Keratinocyte (primary cell): ENCODE data around the gene PLPP1. TPM values are rescaled to one million over a fixed set of nuclear protein-coding genes. Genes with fewer than 3 reads are reported as not detected.

Experiments
- DNase-seq: peaks from one replicate; pipeline ENCODE4 v3.0.0-alpha.2; 2011; ENCODE audit warnings: low read depth, missing footprints, low spot score
- FAIRE-seq: peaks from 2 replicates; lab custom pipeline; 2011; peaks lifted over from hg19 to GRCh38; lab: Jason Lieb, UNC
- H2AFZ ChIP-seq: 2 replicates; pipeline ENCODE4 v1.6.0; 2012; ENCODE audit warnings: low read length, control low read depth, inconsistent platforms; ENCODE audit not compliant: control insufficient read depth
- H3K27ac ChIP-seq: 2 replicates; pipeline ENCODE4 v1.5.1; 2011; ENCODE audit warnings: low read length; ENCODE audit not compliant: control insufficient read depth, insufficient read depth
- H3K27me3 ChIP-seq: 3 replicates; pipeline ENCODE4 v1.6.0; 2011; ENCODE audit warnings: low read length; ENCODE audit not compliant: control insufficient read depth, insufficient read depth; ENCODE audit errors: extremely low read depth
- H3K36me3 ChIP-seq, 2 experiments: 2 replicates in 1 of 2; 3 replicates in 1 of 2; pipeline ENCODE4 v1.5.1; 2011; ENCODE audit warnings: low read length in 2 of 2, mild to moderate bottlenecking in 1 of 2; ENCODE audit not compliant: control insufficient read depth in 2 of 2, insufficient read depth in 2 of 2; ENCODE audit errors: extremely low read depth in 1 of 2
- H3K4me1 ChIP-seq: 3 replicates; pipeline ENCODE4 v1.5.1; 2011; ENCODE audit warnings: low read length; ENCODE audit not compliant: control insufficient read depth, insufficient read depth; ENCODE audit errors: extremely low read depth
- H3K4me2 ChIP-seq: 3 replicates; pipeline ENCODE4 v1.6.0; 2011; ENCODE audit warnings: low read depth, low read length; ENCODE audit not compliant: control insufficient read depth, insufficient read depth; ENCODE audit errors: extremely low read depth
- H3K4me3 ChIP-seq, 3 experiments: fragments of 200-600 bp in 1 of 3; sonication (generic) in 1 of 3; 2 replicates in 2 of 3; 3 replicates in 1 of 3; pipeline ENCODE4 v1.5.1; 2011 to 2016; ENCODE audit warnings: low read length in 3 of 3, mild to moderate bottlenecking in 3 of 3, control low read depth in 2 of 3, inconsistent platforms in 1 of 3, low read depth in 1 of 3, mixed read lengths in 1 of 3, mixed run types in 1 of 3, moderate library complexity in 1 of 3; ENCODE audit not compliant: control insufficient read depth in 2 of 3, insufficient read depth in 2 of 3; ENCODE audit errors: extremely low read depth in 1 of 3
- H3K79me2 ChIP-seq: 2 replicates; pipeline ENCODE4 v1.6.0; 2012; ENCODE audit warnings: low read length; ENCODE audit not compliant: control insufficient read depth, insufficient read depth
- H3K9ac ChIP-seq: 3 replicates; pipeline ENCODE4 v1.6.0; 2011; ENCODE audit warnings: low read length; ENCODE audit not compliant: control insufficient read depth, insufficient read depth; ENCODE audit errors: extremely low read depth
- H3K9me1 ChIP-seq: 3 replicates; pipeline ENCODE4 v1.6.0; 2011; ENCODE audit warnings: low read length; ENCODE audit not compliant: control insufficient read depth, insufficient read depth; ENCODE audit errors: extremely low read depth
- H3K9me3 ChIP-seq: 2 replicates; pipeline ENCODE4 v1.5.1; 2012; ENCODE audit warnings: low read depth, low read length; ENCODE audit not compliant: control insufficient read depth
- H4K20me1 ChIP-seq: 3 replicates; pipeline ENCODE4 v1.6.0; 2011; ENCODE audit warnings: low read length; ENCODE audit not compliant: control insufficient read depth, insufficient read depth; ENCODE audit errors: extremely low read depth
- CTCF ChIP-seq, 3 experiments: IDR thresholded peaks in 1 of 3; conservative IDR thresholded peaks in 1 of 3; optimal IDR thresholded peaks in 1 of 3; 2 replicates in 2 of 3; 3 replicates in 1 of 3; pipeline versions ENCODE3 to v1.5.1; 2011; ENCODE audit warnings: low read length in 3 of 3, mild to moderate bottlenecking in 3 of 3, moderate library complexity in 2 of 3, control low read depth in 1 of 3, inconsistent platforms in 1 of 3; ENCODE audit not compliant: insufficient read depth in 2 of 3; ENCODE audit errors: extremely low read depth in 1 of 3
- EZH2 ChIP-seq: IDR thresholded peaks from one replicate; pipeline ENCODE4 v1.6.1; 2012; ENCODE audit warnings: inconsistent platforms, mild to moderate bottlenecking, low read length, moderate library complexity
- dilution Hi-C: fragments of 300-500 bp; cut with MboI; formaldehyde crosslinking; loops from one replicate; pipeline ENCODE4 v1.7.0; 2020; ENCODE audit warnings: low sequenced_read_pairs; ENCODE audit not compliant: extremely low pct_ligation_motif_present
- polyA plus RNA-seq, 5 experiments: library from polyadenylated mRNA; depleted of rRNA in 3 of 5; stranded (reverse) in 3 of 5; stranded (forward) in 1 of 5; unstranded in 1 of 5; fragments of >200 nt; gene quantifications; 1 replicate in 1 of 5; 2 replicates in 3 of 5; 3 replicates in 1 of 5; pipeline versions ENCODE4 v1.2.1 to v1.2.3, GENCODE V29; 2011 to 2012; ENCODE audit warnings: missing spikeins in 2 of 5, low read depth in 1 of 5, low replicate concordance in 1 of 5
- small RNA-seq, 3 experiments: library from RNA; depleted of rRNA; stranded (forward); fragments of <200 nt; gene quantifications; one replicate each; pipeline ENCODE3, GENCODE V24; 2012; ENCODE audit warnings: low read depth in 3 of 3, low replicate concordance in 1 of 3; ENCODE audit not compliant: insufficient read length in 3 of 3

Gene PLPP1
- polyA plus RNA-seq, 1 donor (not counting 4 experiments of a cell fraction or from before 2014, with no cell fraction given), result 13.2 TPM

GRCh38 chr5:55377810-55378209 is 157.0 kb downstream of the PLPP1 start:
- Histone ChIP-seq H3K27ac (no peak overlapping the region), H3K79me2 (peaks cover 5% of the 10 kb centered on the region), H3K4me3 (no peak overlapping the region), H3K9ac (no peak overlapping the region), H3K4me2 (no peak overlapping the region), H3K27me3 (no peaks in the 10 kb centered on the region), H2AFZ (no peak overlapping the region), H3K9me3 (no peaks in the 10 kb centered on the region), H3K36me3 (peaks cover 1 to 3% of the 10 kb centered on the region in 2 experiments), H4K20me1 (no peaks in the 10 kb centered on the region), H3K4me1 (no peaks in the 10 kb centered on the region), H3K9me1 (no peaks in the 10 kb centered on the region)
- TF ChIP-seq EZH2, result no peak
- no peak for TF ChIP-seq CTCF (optimal IDR thresholded peaks at IDR 0.05 in 1 of 3, IDR thresholded peaks at IDR 0.05 in 1 of 3, conservative IDR thresholded peaks at IDR 0.05 in 1 of 3; ENCODE audit: extremely low read depth in 1 of 3, insufficient read depth in 2 of 3, low read length in 3 of 3)
- DNase-seq (no peak), FAIRE-seq (no peak)
- dilution Hi-C loops, result no loop called here

Small RNA genes lying within 50 kb of the gene (small RNA-seq; reads per million reads assigned to genes)
- gene MIR5687, result 0 to 0.25 (median 0) reads per million in 3 experiments

Other genes with a start within 250 kb of the PLPP1 start
- gene DHX29, start 227.3 kb downstream of the PLPP1 start, polyA plus RNA-seq, result 7.9 to 18.8 TPM (median 9.3 TPM) in 3 replicates
- gene MTREX, start 227.0 kb downstream of the PLPP1 start, polyA plus RNA-seq, result 30.1 to 71.4 TPM (median 35.5 TPM) in 3 replicates
- gene SLC38A9, start 177.4 kb upstream of the PLPP1 start, polyA plus RNA-seq, result 18.9 to 43.3 TPM (median 39.9 TPM) in 3 replicates
- gene DDX4, start 203.1 kb upstream of the PLPP1 start, polyA plus RNA-seq, result 0.04 TPM in 1 of 3 replicates, not detected in the others